Kidney (tissue), 14 donors: ENCODE results near the gene CD79A. TPM values are rescaled to one million over a fixed set of nuclear protein-coding genes. Genes with fewer than 3 reads are reported as not detected.

Experiments
- DNase-seq, 5 donors: peaks; one replicate each; pipeline ENCODE4 v3.0.0-alpha.2; 2013 to 2020
- FAIRE-seq: peaks from 2 replicates; lab custom pipeline; 2012; peaks lifted over from hg19 to GRCh38; lab: Jason Lieb, UNC
- H3K27ac ChIP-seq, 2 donors: one replicate each; pipeline ENCODE4 v1.7.0; 2013; ENCODE audit warnings: low read depth in 2 of 2, low read length in 2 of 2, inconsistent platforms in 1 of 2
- H3K27me3 ChIP-seq: one replicate; pipeline ENCODE4 v1.7.1; 2013; ENCODE audit warnings: low read length, inconsistent platforms; ENCODE audit not compliant: control insufficient read depth, insufficient read depth
- H3K36me3 ChIP-seq, 3 donors: one replicate each; pipeline versions ENCODE4 v1.7.0 to v1.7.1; 2013; ENCODE audit warnings: low read length in 3 of 3, control low read depth in 1 of 3, inconsistent platforms in 1 of 3; ENCODE audit not compliant: insufficient read depth in 3 of 3, control insufficient read depth in 2 of 3
- H3K4me1 ChIP-seq, 3 donors: one replicate each; pipeline versions ENCODE4 v1.7.0 to v1.7.1; 2013; ENCODE audit warnings: low read length in 3 of 3, inconsistent platforms in 1 of 3, low read depth in 1 of 3; ENCODE audit not compliant: control insufficient read depth in 2 of 3, insufficient read depth in 2 of 3
- H3K4me3 ChIP-seq, 3 donors: one replicate each; pipeline versions ENCODE4 v1.7.0 to v1.8.1; 2013; ENCODE audit warnings: low read length in 3 of 3, control low read depth in 1 of 3, inconsistent platforms in 1 of 3
- H3K9ac ChIP-seq, 3 donors: one replicate each; pipeline versions ENCODE4 v1.7.0 to v1.7.1; 2013; ENCODE audit warnings: low read length in 3 of 3, control low read depth in 1 of 3, inconsistent platforms in 1 of 3
- H3K9me3 ChIP-seq, 3 donors: one replicate each; pipeline versions ENCODE4 v1.7.0 to v1.7.1; 2013; ENCODE audit warnings: low read length in 3 of 3, control low read depth in 1 of 3, inconsistent platforms in 1 of 3; ENCODE audit not compliant: control insufficient read depth in 2 of 3, insufficient read depth in 1 of 3
- intact Hi-C: fragments of 100-400 bp; cut with DNase I; formaldehyde crosslinking; loops from one replicate; pipeline ENCODE4 v1.11.1; 2022
- polyA plus RNA-seq: library from polyadenylated mRNA; stranded (reverse); fragments of 350-450 nt; fragmentation: Illumina TruSeq; extraction: RNeasy Lipid Tissue Mini Kit (QIAGEN cat#74804); gene quantifications from one replicate; pipeline ENCODE4 v1.2.3, GENCODE V29; 2014; ENCODE audit warnings: low read depth, low replicate concordance; ENCODE audit not compliant: insufficient read depth
- total RNA-seq: library from RNA; stranded (reverse); fragmentation: NEBNext Ultra II Directional; extraction: Animal tissue kit (Norgen Biotek cat#: 25700); gene quantifications from one replicate; pipeline ENCODE4 v1.2.1, GENCODE V29; 2021
- TF ChIP-seq, protein P1 (sequence below): IDR thresholded peaks from 3 replicates; pipeline ENCODE4 v1.5.1; 2012; ENCODE audit warnings: mild to moderate bottlenecking, moderate library complexity, borderline replicate concordance; ENCODE audit not compliant: insufficient read depth; ENCODE audit errors: extremely low read depth
- donor health status: control.
- donor health status: control.
- donor health status: control.
- donor health status: control.
- donor health status: control.
- donor health status: DM: yes; HTN: yes; CAD: no.
- donor health status: Normal renal cell carcinoma (clear cell type).

Gene CD79A
- total and polyA plus RNA-seq, 2 donors from 2014 or later, result 0.32 to 11.0 TPM

DNA sequence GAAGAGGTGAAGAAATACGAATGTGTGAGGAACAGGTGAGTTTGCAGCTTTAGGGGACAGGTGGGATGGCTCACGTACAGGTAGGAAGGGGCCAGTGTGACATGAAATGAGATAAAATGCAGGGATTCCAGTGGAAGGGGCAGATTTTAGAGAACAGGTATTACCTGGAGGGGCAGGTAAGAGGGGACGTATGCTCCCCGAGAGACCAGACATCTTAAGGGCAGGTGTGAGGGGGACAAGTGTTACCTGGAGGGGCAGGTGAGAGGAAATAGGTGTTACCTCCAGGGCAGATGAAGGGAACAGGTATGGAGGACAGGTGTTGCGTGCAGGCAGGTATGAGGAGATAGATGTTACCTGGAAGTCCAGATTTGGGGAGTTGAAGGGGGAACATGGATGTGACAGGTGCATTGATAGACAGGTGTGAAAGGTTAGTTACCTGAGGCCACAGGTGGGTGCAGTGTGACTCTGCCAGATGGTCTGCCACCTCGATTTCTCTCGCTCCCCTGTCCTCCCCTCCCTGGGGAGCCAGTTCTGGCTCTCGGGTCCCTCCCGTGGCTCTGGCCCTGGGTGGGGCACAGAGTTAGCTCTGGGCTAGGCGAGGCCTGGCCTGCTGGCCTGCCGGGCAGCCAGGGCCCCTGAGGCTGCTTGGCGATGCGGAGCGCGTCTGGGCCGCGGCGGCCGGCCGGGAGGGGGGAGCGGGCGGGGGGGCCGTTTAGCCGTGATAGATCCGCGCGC, 49.1 kb downstream of the CD79A start:
- DNase-seq, result no peak
- FAIRE-seq, result no peak
- H3K27me3 ChIP-seq, result peaks cover 76% of the 10 kb centered on the region

DNA sequence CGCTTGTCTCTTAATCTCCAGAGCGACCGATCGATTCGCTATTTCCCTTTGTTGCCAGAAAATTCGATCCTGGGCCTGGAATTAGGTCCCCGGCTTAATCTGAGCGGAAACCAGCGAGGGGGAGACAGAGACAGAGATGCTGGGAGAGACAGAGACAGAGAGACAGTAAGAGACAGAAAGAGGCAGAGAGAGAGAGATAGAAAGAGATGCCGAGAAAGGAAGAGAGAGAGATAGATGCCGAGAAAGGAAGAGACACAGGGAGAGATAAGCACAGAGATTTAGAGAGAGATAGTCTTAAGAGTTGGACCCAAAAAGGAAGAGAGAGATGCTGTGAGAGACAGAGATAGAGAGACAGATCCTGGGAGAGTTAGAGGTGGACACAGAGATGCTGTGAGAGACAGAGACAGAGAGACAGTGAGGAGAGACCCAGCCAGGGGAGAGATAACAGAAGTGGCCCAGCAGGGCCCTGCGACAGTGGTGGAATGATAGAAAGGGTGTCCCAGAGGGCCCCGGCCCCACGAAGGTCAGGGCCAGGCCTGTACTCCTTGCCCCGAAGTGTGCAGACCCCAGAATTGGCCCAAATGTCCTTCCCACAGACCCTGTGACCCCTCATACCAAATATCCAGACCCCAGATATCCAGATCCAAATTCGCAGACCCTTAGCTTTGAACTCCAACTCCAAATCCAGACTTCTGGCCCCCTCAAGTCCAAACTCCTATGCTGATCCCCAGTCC, 49.9 kb downstream of the CD79A start:
- Histone ChIP-seq H3K27ac (no peak overlapping the region), H3K9me3 (no peaks in the 10 kb centered on the region), H3K27me3 (peaks cover 79% of the 10 kb centered on the region), H3K9ac (no peak overlapping the region), H3K4me3 (no peak overlapping the region), H3K36me3 (no peaks in the 10 kb centered on the region), H3K4me1 (peaks cover 0 to 6% (median 4%) of the 10 kb centered on the region in 3 donors)
- DNase-seq, result no peak
- TF ChIP-seq, protein P1, sequence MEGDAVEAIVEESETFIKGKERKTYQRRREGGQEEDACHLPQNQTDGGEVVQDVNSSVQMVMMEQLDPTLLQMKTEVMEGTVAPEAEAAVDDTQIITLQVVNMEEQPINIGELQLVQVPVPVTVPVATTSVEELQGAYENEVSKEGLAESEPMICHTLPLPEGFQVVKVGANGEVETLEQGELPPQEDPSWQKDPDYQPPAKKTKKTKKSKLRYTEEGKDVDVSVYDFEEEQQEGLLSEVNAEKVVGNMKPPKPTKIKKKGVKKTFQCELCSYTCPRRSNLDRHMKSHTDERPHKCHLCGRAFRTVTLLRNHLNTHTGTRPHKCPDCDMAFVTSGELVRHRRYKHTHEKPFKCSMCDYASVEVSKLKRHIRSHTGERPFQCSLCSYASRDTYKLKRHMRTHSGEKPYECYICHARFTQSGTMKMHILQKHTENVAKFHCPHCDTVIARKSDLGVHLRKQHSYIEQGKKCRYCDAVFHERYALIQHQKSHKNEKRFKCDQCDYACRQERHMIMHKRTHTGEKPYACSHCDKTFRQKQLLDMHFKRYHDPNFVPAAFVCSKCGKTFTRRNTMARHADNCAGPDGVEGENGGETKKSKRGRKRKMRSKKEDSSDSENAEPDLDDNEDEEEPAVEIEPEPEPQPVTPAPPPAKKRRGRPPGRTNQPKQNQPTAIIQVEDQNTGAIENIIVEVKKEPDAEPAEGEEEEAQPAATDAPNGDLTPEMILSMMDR, result no peak
- intact Hi-C loops, result no loop called here
- FAIRE-seq, result no peak

More for the DNA sequence above, 49.1 kb downstream of the CD79A start:
- TF ChIP-seq, protein P1, result no peak
- Histone ChIP-seq H3K27ac (no peak overlapping the region), H3K36me3 (no peaks in the 10 kb centered on the region), H3K4me3 (no peak overlapping the region), H3K9ac (no peak overlapping the region), H3K9me3 (no peaks in the 10 kb centered on the region), H3K4me1 (peaks cover 0 to 6% (median 4%) of the 10 kb centered on the region in 3 donors)
- intact Hi-C loops, result no loop called here

DNA sequence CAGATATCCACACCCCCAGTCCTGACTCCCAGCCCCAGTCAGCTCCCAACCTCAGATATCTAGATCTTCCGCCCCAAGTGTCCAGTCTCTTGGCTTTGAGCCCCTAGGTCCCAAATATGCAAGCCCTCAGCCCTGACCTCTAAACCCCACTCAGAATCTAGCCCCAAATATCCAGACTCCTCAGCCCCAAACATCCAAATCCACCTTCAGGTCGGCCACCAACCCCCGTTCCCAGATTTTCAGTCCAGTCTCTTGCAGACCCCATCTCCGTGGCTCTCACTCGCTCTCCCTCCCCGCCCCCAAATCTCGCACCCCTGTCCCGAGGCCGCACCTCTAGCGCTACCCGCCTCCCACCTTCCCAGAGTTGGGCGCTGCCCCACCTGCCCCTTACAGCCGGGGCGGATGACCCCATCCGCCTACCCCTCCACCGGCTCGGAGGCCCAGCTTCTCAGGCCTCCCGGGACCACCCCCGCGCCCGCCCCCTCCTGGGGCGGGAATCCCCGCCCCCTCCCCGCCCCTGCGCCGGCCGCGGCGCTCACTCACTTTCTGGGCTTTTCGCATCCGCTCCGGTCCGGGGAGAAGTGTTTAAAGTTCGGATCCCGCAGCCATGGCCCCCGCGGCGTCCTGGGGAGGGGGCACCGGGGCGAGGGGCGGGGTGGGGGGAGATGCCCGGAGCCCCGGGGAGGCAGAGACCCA, 50.6 kb downstream of the CD79A start:
- H3K27me3 ChIP-seq, result peaks cover 81% of the 10 kb centered on the region
- DNase-seq, result peak in 2 of 5 donors; percentile 39 to 64

More for the DNA sequence above, 50.6 kb downstream of the CD79A start:
- TF ChIP-seq, protein P1, result no peak
- no peaks in the 10 kb centered on the region for H3K36me3 ChIP-seq
- H3K9me3 ChIP-seq, result no peaks in the 10 kb centered on the region
- FAIRE-seq, result no peak
- peaks cover 0 to 6% (median 4%) of the 10 kb centered on the region in 3 donors for H3K4me1 ChIP-seq
- H3K4me3 ChIP-seq, result no peak overlapping the region
- intact Hi-C loops, result no loop called here
- H3K27ac ChIP-seq, result no peak overlapping the region
- no peak overlapping the region for H3K9ac ChIP-seq
